HepG2 (cell line): ENCODE data around the gene FAM174A. TPM values are rescaled to one million over a fixed set of nuclear protein-coding genes. Genes with fewer than 3 reads are reported as not detected.

ENCODE experiments used
- AKAP8 ChIP-seq: sonication (generic); formaldehyde crosslinking; IDR thresholded peaks from 2 replicates; pipeline ENCODE4 v1.5.1; 2020; ENCODE audit warnings: mild to moderate bottlenecking, missing genetic modification reagents
- ATF1 ChIP-seq: IDR thresholded peaks from 2 replicates; pipeline ENCODE4 v1.6.1; 2016; ENCODE audit warnings: mild to moderate bottlenecking, control low read depth
- HHEX ChIP-seq: IDR thresholded peaks from 2 replicates; pipeline ENCODE4 v1.6.1; 2016; ENCODE audit warnings: control low read depth
- MTERF4 ChIP-seq: sonication (generic); formaldehyde crosslinking; IDR thresholded peaks from 2 replicates; pipeline ENCODE4 v1.8.0; 2023; ENCODE audit warnings: mild to moderate bottlenecking, missing genetic modification reagents
- NKX3-1 ChIP-seq: sonication (generic); formaldehyde crosslinking; IDR thresholded peaks from 2 replicates; pipeline ENCODE4 v1.5.0; 2020; ENCODE audit warnings: missing genetic modification reagents
- NRL ChIP-seq: sonication (generic); formaldehyde crosslinking; IDR thresholded peaks from 2 replicates; pipeline ENCODE4 v1.5.0; 2020; ENCODE audit warnings: missing genetic modification reagents, mild to moderate bottlenecking, moderate library complexity, borderline replicate concordance
- PRDM15 ChIP-seq: sonication (generic); formaldehyde crosslinking; IDR thresholded peaks from 2 replicates; pipeline ENCODE4 v1.4.0; 2020; ENCODE audit warnings: missing genetic modification reagents
- RCOR2 ChIP-seq: IDR thresholded peaks from 2 replicates; pipeline ENCODE4 v1.6.1; 2016; ENCODE audit warnings: missing biosample characterization, missing genetic modification reagents
- RFX3 ChIP-seq: IDR thresholded peaks from 2 replicates; pipeline ENCODE4 v1.6.1; 2016; ENCODE audit warnings: missing biosample characterization, missing genetic modification reagents
- TFDP1 ChIP-seq: IDR thresholded peaks from 2 replicates; pipeline ENCODE4 v1.6.1; 2016; ENCODE audit warnings: missing compliant biosample characterization, missing genetic modification reagents, borderline replicate concordance
- THAP9 ChIP-seq: sonication (generic); formaldehyde crosslinking; IDR thresholded peaks from 2 replicates; pipeline ENCODE4; 2020; ENCODE audit warnings: missing genetic modification reagents, mild to moderate bottlenecking, borderline replicate concordance
- WIZ ChIP-seq: sonication (generic); formaldehyde crosslinking; IDR thresholded peaks from 2 replicates; pipeline ENCODE4 v1.5.1; 2020; ENCODE audit warnings: mild to moderate bottlenecking, missing genetic modification reagents
- ZHX1 ChIP-seq: sonication (generic); formaldehyde crosslinking; IDR thresholded peaks from 2 replicates; pipeline ENCODE4 v1.8.1; 2022; ENCODE audit warnings: low read depth, mild to moderate bottlenecking, missing genetic modification reagents
- ZNF33A ChIP-seq: sonication (generic); formaldehyde crosslinking; IDR thresholded peaks from 2 replicates; pipeline ENCODE4 v1.5.1; 2020; ENCODE audit warnings: missing genetic modification reagents, mild to moderate bottlenecking, moderate library complexity, borderline replicate concordance
- ZNF615 ChIP-seq: sonication (generic); formaldehyde crosslinking; IDR thresholded peaks from 2 replicates; pipeline ENCODE4 v1.5.0; 2020; ENCODE audit warnings: mild to moderate bottlenecking, missing genetic modification reagents, borderline replicate concordance
- ZNF792 ChIP-seq: IDR thresholded peaks from 2 replicates; pipeline ENCODE4 v1.6.1; 2016
- polyA plus RNA-seq, 8 experiments: library from polyadenylated mRNA; depleted of rRNA in 3 of 8; stranded (reverse) in 7 of 8; unstranded in 1 of 8; fragments of >200 nt; fragmentation: Illumina TruSeq in 4 of 8; extraction: Trizol in 4 of 8; gene quantifications; 2 replicates each; pipeline versions ENCODE4 v1.2.1 to v1.2.3, GENCODE V29; 2011 to 2016; ENCODE audit warnings: low read depth in 4 of 8, missing spikeins in 1 of 8, mixed read lengths in 1 of 8; ENCODE audit not compliant: insufficient read depth in 1 of 8
- total RNA-seq, 5 experiments: library from RNA; depleted of rRNA; stranded (reverse); fragments of >200 nt; fragmentation: Illumina TruSeq; extraction: Trizol; gene quantifications; 2 replicates each; pipeline ENCODE4 v1.2.3, GENCODE V29; 2016; ENCODE audit warnings: low read depth in 1 of 5

FAM174A gene
- total and polyA plus RNA-seq, 2 of the 13 experiments (the other 11 are each of a cell fraction or from before 2014, with no cell fraction given): 6.8 to 7.8 TPM

GRCh38 chr5:100535060-100536005, at the start of gene FAM174A (continued):
- TF ChIP-seq THAP9 (CRISPR knock-in tag) (peak; percentile 84; the same call in 1 of the 2 replicates), ZHX1 (CRISPR knock-in tag) (no peak), ZNF615 (no peak), ATF1 (peak; percentile 95), HHEX (CRISPR knock-in tag) (no peak), MTERF4 (CRISPR knock-in tag) (no peak; the same call in 1 of the 2 replicates), WIZ (peak; percentile 63; the same call in 1 of the 2 replicates), AKAP8 (peak; percentile 65; the same call in 1 of the 2 replicates), PRDM15 (CRISPR knock-in tag) (no peak), RFX3 (CRISPR knock-in tag) (peak; percentile 89), ZNF33A (CRISPR knock-in tag) (no peak), NRL (CRISPR knock-in tag) (peak; percentile 85; the same call in 1 of the 2 replicates), NKX3-1 (CRISPR knock-in tag) (peak; percentile 53; the same call in 1 of the 2 replicates), ZNF792 (CRISPR knock-in tag) (no peak; the same call in none of the 2 replicates), RCOR2 (no peak), TFDP1 (CRISPR knock-in tag) (peak; percentile 42; the same call in 1 of the 2 replicates)
